HG03354 (cell line): ENCODE measurements around the gene UNC93A.
"Not testable (repeated sequence)": the region's sequence is repeated elsewhere in the genome, so short reads cannot be mapped to it uniquely, and the experiment has no call there.

ENCODE experiments used
- ATAC-seq: cut with Tn5 transposase; IDR thresholded peaks from one replicate; pipeline ENCODE4 v1.9.1; 2021; ENCODE audit warnings: mild to moderate bottlenecking; ENCODE audit not compliant: unreplicated experiment, poor library complexity, severe bottlenecking

The UNC93A gene

GRCh38 chr6:167306401-167306998, 15.4 kb downstream of the UNC93A start:
- no peak for ATAC-seq

- ATAC-seq: no peak
These were observed 16.3 kb downstream of the UNC93A start for GRCh38 chr6:167307342-167307955.

- no peak for ATAC-seq
These were observed 17.1 kb downstream of the UNC93A start for GRCh38 chr6:167308207-167308606.

- ATAC-seq: not testable (repeated sequence)
These were observed 18.5 kb downstream of the UNC93A start for GRCh38 chr6:167309355-167310192.

- no peak for ATAC-seq
These were observed 20.2 kb downstream of the UNC93A start for GRCh38 chr6:167311286-167311685.

GRCh38 chr6:167311691-167312090, 20.6 kb downstream of the UNC93A start:
- not testable (repeated sequence) for ATAC-seq

GRCh38 chr6:167314180-167314821, 23.2 kb downstream of the UNC93A start:
- ATAC-seq: no peak

GRCh38 chr6:167317172-167317571, 26.1 kb downstream of the UNC93A start:
- ATAC-seq: no peak

- not testable (repeated sequence) for ATAC-seq
These were observed 27.2 kb downstream of the UNC93A start for GRCh38 chr6:167318354-167318753.

GRCh38 chr6:167318856-167319255, 27.7 kb downstream of the UNC93A start:
- ATAC-seq: not testable (repeated sequence)

- ATAC-seq: not testable (repeated sequence)
These were observed 29.0 kb downstream of the UNC93A start for GRCh38 chr6:167319856-167320753.

GRCh38 chr6:167320754-167321056, 29.6 kb downstream of the UNC93A start:
- ATAC-seq: not testable (repeated sequence)

- not testable (repeated sequence) for ATAC-seq
These were observed 30.1 kb downstream of the UNC93A start for GRCh38 chr6:167321185-167321584.

- ATAC-seq: no peak
These were observed 32.0 kb downstream of the UNC93A start for GRCh38 chr6:167323111-167323510.

GRCh38 chr6:167324111-167324510, 33.0 kb downstream of the UNC93A start:
- ATAC-seq: no peak

- ATAC-seq: no peak
These were observed 34.7 kb downstream of the UNC93A start for GRCh38 chr6:167325766-167326165.

GRCh38 chr6:167327391-167327790, 36.3 kb downstream of the UNC93A start:
- no peak for ATAC-seq

GRCh38 chr6:167328086-167328485, 37.0 kb downstream of the UNC93A start:
- ATAC-seq: no peak

GRCh38 chr6:167329014-167329413, 37.9 kb downstream of the UNC93A start:
- ATAC-seq: no peak
